ENCODE measurements around the gene SEL1L3.

SEL1L3 gene

GRCh38 chr4:25814301-25815136 is 48.3 kb downstream of the SEL1L3 start:
- no peak overlapping the region for H3K27ac ChIP-seq
- TF ChIP-seq ZFX (IDR thresholded peaks at IDR 0.05), result no peak
- TF ChIP-seq, protein P1, sequence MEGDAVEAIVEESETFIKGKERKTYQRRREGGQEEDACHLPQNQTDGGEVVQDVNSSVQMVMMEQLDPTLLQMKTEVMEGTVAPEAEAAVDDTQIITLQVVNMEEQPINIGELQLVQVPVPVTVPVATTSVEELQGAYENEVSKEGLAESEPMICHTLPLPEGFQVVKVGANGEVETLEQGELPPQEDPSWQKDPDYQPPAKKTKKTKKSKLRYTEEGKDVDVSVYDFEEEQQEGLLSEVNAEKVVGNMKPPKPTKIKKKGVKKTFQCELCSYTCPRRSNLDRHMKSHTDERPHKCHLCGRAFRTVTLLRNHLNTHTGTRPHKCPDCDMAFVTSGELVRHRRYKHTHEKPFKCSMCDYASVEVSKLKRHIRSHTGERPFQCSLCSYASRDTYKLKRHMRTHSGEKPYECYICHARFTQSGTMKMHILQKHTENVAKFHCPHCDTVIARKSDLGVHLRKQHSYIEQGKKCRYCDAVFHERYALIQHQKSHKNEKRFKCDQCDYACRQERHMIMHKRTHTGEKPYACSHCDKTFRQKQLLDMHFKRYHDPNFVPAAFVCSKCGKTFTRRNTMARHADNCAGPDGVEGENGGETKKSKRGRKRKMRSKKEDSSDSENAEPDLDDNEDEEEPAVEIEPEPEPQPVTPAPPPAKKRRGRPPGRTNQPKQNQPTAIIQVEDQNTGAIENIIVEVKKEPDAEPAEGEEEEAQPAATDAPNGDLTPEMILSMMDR (conservative IDR thresholded peaks at IDR 0.05), result no peak

- TF ChIP-seq ZFX (IDR thresholded peaks at IDR 0.05), result no peak
- TF ChIP-seq, protein P1 (conservative IDR thresholded peaks at IDR 0.05), result no peak
- H3K27ac ChIP-seq, result no peak overlapping the region
Observed at GRCh38 chr4:25813448-25814106, 49.2 kb downstream of the SEL1L3 start.

- no peak overlapping the region for H3K27ac ChIP-seq
- TF ChIP-seq ZFX (IDR thresholded peaks at IDR 0.05), result no peak
- TF ChIP-seq, protein P1 (conservative IDR thresholded peaks at IDR 0.05), result no peak
Observed at GRCh38 chr4:25811841-25812240, 50.9 kb downstream of the SEL1L3 start.

DNA sequence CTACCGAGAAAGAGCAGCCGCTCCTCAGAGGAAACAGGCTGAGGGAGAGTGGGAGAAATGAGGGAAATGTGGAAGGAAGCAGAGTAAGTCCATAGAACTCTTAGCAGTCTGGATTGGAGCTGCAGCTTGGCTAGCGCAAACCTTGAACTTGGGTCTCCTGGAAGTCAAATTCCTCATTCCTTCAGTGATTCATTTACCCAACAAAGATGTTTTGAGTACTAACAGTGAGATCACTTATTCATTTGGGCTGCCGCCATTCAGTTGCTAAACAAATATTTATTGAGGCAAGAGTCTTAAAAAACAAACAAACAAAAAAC is 51.5 kb downstream of the SEL1L3 start:
- H3K27ac ChIP-seq, result no peak overlapping the region
- TF ChIP-seq ZFX (IDR thresholded peaks at IDR 0.05), result no peak
- TF ChIP-seq, protein P1 (conservative IDR thresholded peaks at IDR 0.05), result no peak

DNA sequence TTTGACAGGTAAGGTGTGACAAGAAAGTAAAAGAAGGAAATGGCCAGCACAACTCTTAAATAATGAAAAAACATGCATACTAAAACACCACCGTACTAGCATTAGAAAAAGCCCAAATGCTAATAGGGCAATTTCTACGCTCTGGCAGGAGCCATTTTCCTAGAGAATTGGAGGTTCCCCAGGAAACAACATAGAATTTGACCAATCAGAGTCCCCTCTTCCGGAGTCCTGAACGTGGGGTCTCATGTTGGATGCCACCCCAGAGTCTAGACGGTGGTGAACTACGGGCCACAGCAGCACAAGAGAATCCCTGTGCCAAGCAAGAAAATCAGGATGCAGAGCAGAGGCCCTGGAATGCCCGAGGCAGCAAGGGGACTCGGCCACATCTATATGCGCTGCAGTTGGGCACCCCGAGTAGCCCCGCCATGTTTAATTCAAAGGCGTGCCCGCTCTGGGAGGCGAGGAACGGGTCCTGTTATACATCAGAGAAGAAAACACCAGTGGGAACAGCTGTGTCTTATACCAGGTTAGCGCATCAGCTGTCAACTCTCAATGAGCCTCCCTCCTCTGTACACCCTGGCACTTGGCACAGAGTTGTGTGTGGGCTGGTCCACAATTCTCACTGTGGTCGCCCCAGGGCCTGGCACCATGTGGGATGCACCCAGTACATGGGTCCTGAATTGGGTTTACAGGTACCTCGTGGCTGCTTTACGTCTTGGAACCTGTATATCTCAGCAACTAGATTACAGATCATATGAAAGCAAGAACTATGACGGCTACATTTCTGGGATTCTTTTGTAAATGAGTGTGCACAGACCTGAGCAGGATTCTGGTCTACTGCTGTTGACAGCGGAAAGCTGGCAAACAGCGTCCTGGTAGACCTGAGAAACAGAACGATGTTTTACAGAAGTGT is 52.1 kb downstream of the SEL1L3 start:
- H3K27ac ChIP-seq, result no peak overlapping the region
- TF ChIP-seq, protein P1 (conservative IDR thresholded peaks at IDR 0.05), result no peak
- no peak for TF ChIP-seq ZFX (IDR thresholded peaks at IDR 0.05)

- TF ChIP-seq ZFX (IDR thresholded peaks at IDR 0.05), result no peak
- TF ChIP-seq, protein P1 (conservative IDR thresholded peaks at IDR 0.05), result no peak
- H3K27ac ChIP-seq, result no peak overlapping the region
Observed at GRCh38 chr4:25809996-25810395, 52.8 kb downstream of the SEL1L3 start.

Data from C4-2B (cell line).